ENCODE measurements around the gene MRPS22.
"Not testable (repeated sequence)": the region's sequence is repeated elsewhere in the genome, so short reads cannot be mapped to it uniquely, and the experiment has no call there.

MRPS22 gene

GRCh38 chr3:139342054-139342453 lies 1.8 kb upstream of the MRPS22 start:
- no peak for DNase-seq

- DNase-seq = no peak
Measured at GRCh38 chr3:139346771-139347170, 3.0 kb downstream of the MRPS22 start.

- no peak for DNase-seq
Measured at GRCh38 chr3:139353920-139354556, 10.2 kb downstream of the MRPS22 start.

GRCh38 chr3:139354661-139355060 lies 10.8 kb downstream of the MRPS22 start:
- no peak for DNase-seq

GRCh38 chr3:139355476-139355875 lies 11.7 kb downstream of the MRPS22 start:
- DNase-seq = no peak

GRCh38 chr3:139355891-139356290 lies 12.1 kb downstream of the MRPS22 start:
- no peak for DNase-seq

DNA sequence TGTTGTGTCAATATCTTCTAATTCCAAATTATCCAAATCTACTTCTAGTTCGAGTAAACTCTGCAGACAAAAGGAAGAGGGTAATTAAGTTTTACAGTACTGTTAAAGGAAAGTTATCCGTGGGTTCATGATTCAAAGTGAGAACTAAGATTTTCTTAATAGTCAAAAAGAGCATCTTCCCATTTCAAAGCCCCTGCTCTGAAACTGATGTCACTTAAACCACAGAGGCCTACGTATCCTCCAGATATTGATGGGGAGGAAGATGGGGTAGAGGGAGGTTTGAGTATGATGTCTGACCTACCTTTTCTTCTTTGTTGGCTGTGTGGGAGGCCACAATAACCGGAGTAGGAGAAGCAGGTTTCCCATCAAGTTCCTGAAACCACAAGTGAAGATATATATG lies 14.1 kb downstream of the MRPS22 start:
- no peak for DNase-seq

DNA sequence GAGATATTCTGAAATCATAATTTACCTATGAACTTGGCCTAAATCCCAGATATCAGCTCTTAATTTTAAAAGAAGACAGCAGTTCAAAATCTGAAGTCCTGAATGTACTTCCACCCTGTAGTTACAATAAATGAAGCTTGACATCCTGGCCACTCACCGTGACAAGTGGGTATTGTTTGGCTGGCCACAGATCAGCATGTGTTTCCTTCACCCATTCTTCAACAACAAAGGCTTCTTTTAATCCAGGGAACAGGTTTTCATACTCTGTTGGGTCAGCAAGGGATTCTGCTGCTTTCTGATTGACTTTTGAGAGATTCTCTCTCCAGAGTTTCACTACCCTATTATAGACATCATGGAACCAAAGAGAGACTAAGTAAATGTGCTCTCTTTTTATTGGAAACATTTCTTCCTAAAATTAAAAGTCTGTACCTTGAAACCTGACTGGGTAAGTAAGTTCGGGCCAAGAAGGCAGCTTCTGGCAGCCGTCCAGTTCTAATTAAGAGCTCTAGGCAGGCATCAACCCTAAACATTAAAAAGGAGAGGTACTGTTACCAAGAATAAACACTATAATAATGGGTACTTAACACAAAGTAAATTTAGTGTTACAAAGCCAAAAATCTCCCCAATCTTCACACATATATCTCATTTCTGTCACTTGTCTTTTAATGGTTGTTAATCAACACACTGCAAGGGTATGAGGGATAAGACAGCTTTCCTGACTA lies 15.2 kb downstream of the MRPS22 start:
- no peak for DNase-seq

DNA sequence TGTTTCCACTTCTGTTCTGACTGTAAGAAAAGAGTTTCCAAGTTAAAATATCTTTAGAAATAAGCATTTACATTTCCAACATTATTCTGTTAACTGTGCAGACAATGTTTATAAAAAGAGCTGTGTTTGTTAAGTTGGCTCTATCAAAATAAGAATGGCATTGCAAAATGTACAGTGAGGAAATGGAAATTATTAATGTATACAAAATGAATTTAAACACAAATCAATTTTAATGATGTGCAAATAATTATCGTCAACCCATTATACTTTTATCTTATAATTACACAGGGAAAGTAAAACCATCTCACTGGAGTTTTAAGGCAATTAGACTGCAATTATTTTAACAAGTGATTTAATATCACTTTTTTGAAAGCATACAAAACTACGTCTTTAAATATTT lies 17.5 kb downstream of the MRPS22 start:
- no peak for DNase-seq

DNA sequence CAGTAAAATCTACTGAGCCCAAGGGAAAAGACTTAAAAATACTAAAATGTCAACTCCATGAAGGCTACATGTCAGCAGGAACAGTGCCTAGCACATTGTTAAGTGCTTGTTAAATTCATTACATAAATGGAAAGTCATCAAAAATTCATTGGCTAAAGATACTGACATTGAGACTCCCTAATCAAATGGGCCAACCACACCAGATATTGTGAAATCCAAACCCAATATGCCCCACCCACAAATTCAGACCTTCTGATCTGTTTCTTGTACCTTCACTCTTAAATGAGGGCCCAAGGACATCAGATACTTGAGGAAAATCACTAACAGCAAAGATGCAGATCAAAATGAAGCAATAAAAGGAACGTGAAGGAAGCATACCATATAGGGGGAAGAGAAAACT lies 20.7 kb downstream of the MRPS22 start:
- no peak for DNase-seq

DNA sequence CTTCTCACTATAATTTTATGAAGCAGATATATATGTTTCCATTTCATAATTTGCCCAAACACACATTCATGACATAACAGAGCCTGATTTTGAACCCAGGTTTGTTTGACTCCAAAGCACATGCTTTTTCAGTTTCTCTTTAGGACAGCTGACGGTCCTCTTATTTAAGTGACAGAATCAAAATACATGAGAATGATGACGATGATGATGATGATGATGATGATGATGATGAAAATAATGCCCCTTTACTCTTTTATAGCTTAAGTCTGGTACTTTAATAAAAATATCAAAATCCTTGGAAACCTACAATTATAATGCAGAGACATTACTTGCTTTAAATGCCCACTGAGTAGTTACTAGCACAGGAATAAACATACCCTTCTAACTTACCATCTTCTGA lies 30.3 kb downstream of the MRPS22 start:
- DNase-seq = no peak

- no peak for DNase-seq
Measured at GRCh38 chr3:139377378-139377777, 33.6 kb downstream of the MRPS22 start.

DNA sequence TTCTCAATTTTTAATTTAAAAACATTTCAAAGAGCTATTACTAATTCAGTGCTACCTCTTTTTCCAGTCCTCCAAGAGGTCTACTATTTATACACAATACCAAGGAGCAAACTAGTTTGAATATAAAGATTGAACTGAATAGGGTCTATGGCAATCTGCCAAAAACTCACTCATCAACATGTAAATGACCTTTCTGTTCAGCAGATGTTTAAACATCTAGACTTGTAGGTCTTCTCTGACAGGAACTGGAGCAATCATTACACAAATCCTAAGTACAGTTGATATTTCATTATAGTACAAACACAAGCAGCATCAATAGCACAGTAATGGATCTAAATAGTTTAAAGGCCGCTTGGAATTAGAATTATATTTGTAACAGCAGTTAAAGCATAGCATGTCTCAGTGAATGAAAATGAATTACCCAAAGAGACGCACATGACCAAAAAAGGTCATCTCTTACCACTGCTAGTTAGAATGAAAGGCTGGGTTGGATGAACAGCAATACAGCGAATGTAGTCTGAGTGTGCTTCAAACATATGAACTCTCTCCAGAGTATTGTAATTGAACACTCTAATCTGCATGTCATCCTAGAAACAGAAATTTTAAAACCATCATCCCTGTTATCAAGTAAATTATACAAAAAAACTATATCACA lies 34.9 kb downstream of the MRPS22 start:
- no peak for DNase-seq

DNA sequence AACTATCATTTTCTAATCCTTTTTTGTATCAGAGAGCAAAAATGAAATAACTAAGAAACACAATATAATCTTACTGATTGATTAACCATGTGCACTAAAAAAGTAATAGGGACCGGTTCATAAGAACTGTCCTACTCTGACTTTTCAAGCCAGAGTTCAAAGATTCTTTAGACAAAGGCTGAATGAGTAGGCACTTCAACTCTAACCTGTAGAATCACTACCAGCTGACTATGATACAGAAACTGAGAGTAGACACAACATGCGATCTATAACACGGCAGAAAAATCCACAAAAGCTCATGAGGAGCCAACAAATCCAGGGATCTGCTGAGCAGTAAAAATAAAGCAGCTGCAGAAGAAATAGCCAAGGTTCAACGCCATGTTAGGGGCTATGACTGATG lies 36.8 kb downstream of the MRPS22 start:
- no peak for DNase-seq

DNA sequence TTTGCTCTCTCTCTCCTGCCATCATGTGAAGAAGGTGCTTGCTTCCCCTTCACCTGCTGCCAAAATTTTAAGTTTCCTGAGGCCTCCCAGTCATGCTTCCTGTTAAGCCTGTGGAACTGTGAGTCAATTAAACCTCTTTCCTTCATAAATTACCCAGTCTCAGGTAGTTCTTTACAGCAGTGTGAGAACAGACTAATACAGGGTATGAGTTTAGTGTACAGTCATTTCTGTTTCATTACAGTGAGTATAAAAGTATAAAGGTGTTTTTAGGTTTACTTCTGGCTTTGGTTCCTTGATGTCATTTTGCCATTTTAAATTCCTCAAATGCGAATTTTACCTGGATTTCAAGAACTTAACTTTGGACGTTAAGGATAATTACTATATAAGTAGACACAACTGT lies 38.5 kb downstream of the MRPS22 start:
- DNase-seq = not testable (repeated sequence)

GRCh38 chr3:139388077-139388476 lies 44.3 kb downstream of the MRPS22 start:
- no peak for DNase-seq

- DNase-seq = peak; percentile 3
Measured at GRCh38 chr3:139388821-139389551, 45.2 kb downstream of the MRPS22 start.

- peak; percentile 97 for DNase-seq
Measured at GRCh38 chr3:139389552-139390368, 45.9 kb downstream of the MRPS22 start, which contains the start of gene COPB2. Gene COPB2 (minus strand): TSS chr3:139389647. CDS start chr3:139389550, 97 bp downstream.

DNA sequence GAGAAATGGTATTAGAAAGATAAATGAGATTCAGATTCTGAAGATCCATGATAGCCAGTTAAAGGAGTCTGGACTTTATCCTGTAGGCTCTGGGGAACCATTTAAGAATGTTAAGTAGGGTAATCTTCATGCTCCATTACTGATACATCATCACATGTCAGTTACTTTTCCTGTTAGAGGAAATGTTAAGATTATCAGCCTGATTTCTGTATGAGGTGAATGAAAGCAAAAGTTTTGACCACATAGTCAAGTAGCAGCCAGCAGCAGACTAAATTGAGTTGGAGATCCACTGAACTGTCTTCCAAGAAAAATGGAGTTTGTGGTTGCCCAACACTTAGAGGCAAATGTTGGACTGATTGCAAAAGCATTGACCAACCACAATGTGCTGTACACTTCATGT lies 50.3 kb downstream of the MRPS22 start:
- no peak for DNase-seq

DNA sequence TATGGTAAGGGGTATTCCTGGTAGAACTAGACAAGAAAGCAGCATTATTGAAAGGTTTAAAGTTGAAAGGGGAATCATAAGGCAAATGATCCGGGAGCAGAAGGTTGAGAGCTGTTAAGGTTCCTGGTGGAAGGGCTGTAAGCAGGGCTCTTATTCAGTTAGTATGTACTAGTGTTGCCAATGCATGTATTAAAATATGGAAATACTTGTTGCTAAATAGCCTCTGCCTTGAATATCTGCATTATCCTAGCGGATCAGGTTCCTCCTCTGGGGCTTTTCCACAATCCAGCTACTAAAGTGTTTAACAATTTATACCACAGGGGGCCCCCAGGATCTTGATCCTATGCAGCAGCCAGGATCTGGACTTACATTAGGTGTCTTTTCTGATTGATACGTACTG lies 52.9 kb downstream of the MRPS22 start:
- no peak for DNase-seq

DNA sequence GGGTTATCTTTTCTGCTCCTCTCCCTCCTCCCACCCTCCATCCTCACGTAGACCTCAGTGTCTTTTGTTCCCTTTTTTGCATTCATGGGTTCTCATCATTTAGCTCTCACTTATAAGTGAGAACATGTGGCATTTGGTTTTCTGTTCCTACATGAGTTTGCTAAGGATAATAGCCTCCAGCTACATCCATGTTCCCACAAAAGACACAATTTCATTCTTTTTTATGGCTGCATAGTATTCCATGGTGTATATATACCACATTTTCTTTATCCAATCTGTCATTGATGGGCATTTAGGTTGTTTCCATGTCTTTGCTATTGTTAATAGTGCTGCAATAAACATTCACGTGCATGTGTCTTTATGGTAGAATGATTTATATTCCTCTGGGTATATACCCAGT lies 57.3 kb downstream of the MRPS22 start:
- not testable (repeated sequence) for DNase-seq
